GM23338 (cell line): ENCODE measurements around the gene CTBP2. TPM values are rescaled to one million over a fixed set of nuclear protein-coding genes. Genes with fewer than 3 reads are reported as not detected.

Experiments used
- ATAC-seq: fragments of 200-7000 bp; cut with Tn5 transposase; 3 replicates; pipeline ENCODE4 v1.9.1; 2020
- DNase-seq: peaks from one replicate; pipeline ENCODE4 v3.0.0-alpha.2; 2015; ENCODE audit warnings: low spot score
- H2AFZ ChIP-seq: fragments of 200-600 bp; sonication (generic); 2 replicates; pipeline ENCODE4 v1.8.0; 2016; ENCODE audit warnings: antibody characterized with exemption, mild to moderate bottlenecking, moderate library complexity
- H3F3A ChIP-seq: fragments of 200-600 bp; sonication (generic); replicated peaks from 2 replicates; pipeline ENCODE4 v1.8.0; 2017; ENCODE audit warnings: antibody characterized with exemption, mixed run types, low read depth
- H3K27ac ChIP-seq: fragments of 200-600 bp; sonication (generic); 2 replicates; pipeline ENCODE4 v1.6.1; 2016; ENCODE audit warnings: low read depth
- H3K27me3 ChIP-seq: fragments of 200-600 bp; sonication (generic); 2 replicates; pipeline ENCODE4 v1.8.0; 2016; ENCODE audit warnings: mild to moderate bottlenecking, mixed run types, moderate library complexity; ENCODE audit not compliant: insufficient read depth
- H3K36me3 ChIP-seq: fragments of 200-600 bp; sonication (generic); 2 replicates; pipeline ENCODE4 v1.8.0; 2016; ENCODE audit warnings: mild to moderate bottlenecking; ENCODE audit not compliant: insufficient read depth
- H3K4me1 ChIP-seq: fragments of 200-600 bp; sonication (generic); 2 replicates; pipeline ENCODE4 v1.8.0; 2016; ENCODE audit warnings: mild to moderate bottlenecking, moderate library complexity; ENCODE audit not compliant: insufficient read depth
- H3K4me2 ChIP-seq: fragments of 200-600 bp; sonication (generic); 2 replicates; pipeline ENCODE4 v1.7.1; 2017; ENCODE audit warnings: mixed run types
- H3K4me3 ChIP-seq: fragments of 200-600 bp; sonication (generic); 2 replicates; pipeline ENCODE4 v1.6.1; 2016; ENCODE audit warnings: mixed run types
- H3K79me2 ChIP-seq: fragments of 200-600 bp; sonication (generic); replicated peaks from 2 replicates; pipeline ENCODE4 v1.8.0; 2017; ENCODE audit warnings: mild to moderate bottlenecking; ENCODE audit not compliant: insufficient read depth
- H3K9me2 ChIP-seq: fragments of 200-600 bp; sonication (generic); 2 replicates; pipeline ENCODE4 v1.8.0; 2017; ENCODE audit not compliant: insufficient read depth
- H4K20me1 ChIP-seq: fragments of 200-600 bp; sonication (generic); replicated peaks from 2 replicates; pipeline ENCODE4 v1.8.0; 2017; ENCODE audit warnings: mild to moderate bottlenecking; ENCODE audit not compliant: insufficient read depth
- H3K27ac Mint-ChIP-seq: 2 replicates; pipeline ENCODE4 v1.8.0; 2020; ENCODE audit warnings: inconsistent platforms, mild to moderate bottlenecking, moderate library complexity, mixed read lengths
- H3K27me3 Mint-ChIP-seq: 3 replicates; pipeline ENCODE4 v1.8.0; 2022; ENCODE audit warnings: low read depth, mild to moderate bottlenecking, moderate library complexity, mixed read lengths, inconsistent platforms; ENCODE audit not compliant: insufficient read depth, poor library complexity
- H3K36me3 Mint-ChIP-seq: 3 replicates; pipeline ENCODE4 v1.8.0; 2021; ENCODE audit warnings: low read depth, mild to moderate bottlenecking, inconsistent platforms, moderate library complexity, mixed read lengths
- H3K4me1 Mint-ChIP-seq: 3 replicates; pipeline ENCODE4 v1.8.0; 2020; ENCODE audit warnings: mild to moderate bottlenecking, inconsistent platforms, mixed read lengths
- H3K4me3 Mint-ChIP-seq: 3 replicates; pipeline ENCODE4 v1.8.0; 2021; ENCODE audit warnings: moderate library complexity, mild to moderate bottlenecking, inconsistent platforms, mixed read lengths
- H3K9me3 Mint-ChIP-seq: 3 replicates; pipeline ENCODE4 v1.8.0; 2020; ENCODE audit warnings: moderate library complexity, mild to moderate bottlenecking, inconsistent platforms, mixed read lengths
- CREB1 ChIP-seq: fragments of 250-450 bp; sonication (Bioruptor Pico); IDR thresholded peaks from 2 replicates; pipeline ENCODE4 v1.5.0; 2020; ENCODE audit warnings: low read depth, mild to moderate bottlenecking, moderate library complexity
- EZH2 ChIP-seq: fragments of 200-600 bp; sonication (generic); IDR thresholded peaks from one replicate; pipeline ENCODE4 v1.8.0; 2017; ENCODE audit warnings: antibody characterized with exemption, mild to moderate bottlenecking, low read depth; ENCODE audit not compliant: unreplicated experiment
- EZH2phosphoT487 ChIP-seq: fragments of 200-600 bp; sonication (generic); IDR thresholded peaks from one replicate; pipeline ENCODE4 v1.8.1; 2018; ENCODE audit warnings: antibody characterized with exemption; ENCODE audit not compliant: unreplicated experiment
- JUNB ChIP-seq: IDR thresholded peaks from one replicate; pipeline ENCODE4 v1.6.1; 2016; ENCODE audit warnings: antibody characterized with exemption; ENCODE audit not compliant: unreplicated experiment
- NANOG ChIP-seq: IDR thresholded peaks from 2 replicates; pipeline ENCODE4 v1.6.1; 2016; ENCODE audit warnings: antibody characterized with exemption, borderline replicate concordance
- POLR2AphosphoS5 ChIP-seq: IDR thresholded peaks from 2 replicates; pipeline ENCODE4 v1.6.1; 2016; ENCODE audit warnings: antibody characterized with exemption, low read depth
- STAT1 ChIP-seq: IDR thresholded peaks from one replicate; pipeline ENCODE4 v1.6.1; 2016; ENCODE audit warnings: antibody characterized with exemption; ENCODE audit not compliant: unreplicated experiment
- ZNF114 ChIP-seq: fragments of 250-450 bp; sonication (Bioruptor Pico); IDR thresholded peaks from 2 replicates; pipeline ENCODE4 v1.5.0; 2020; ENCODE audit warnings: mild to moderate bottlenecking, moderate library complexity
- polyA plus RNA-seq: library from polyadenylated mRNA; unstranded; fragments of >200 nt; fragmentation: Nextera tagmentation; extraction: Ambion mirVana; gene quantifications from 2 replicates; pipeline ENCODE4 v1.2.1, GENCODE V29; 2016
- total RNA-seq: library from RNA; depleted of rRNA; stranded (reverse); fragments of >200 nt; shearing (Covaris generic); gene quantifications from 2 replicates; pipeline ENCODE4 v1.2.3, GENCODE V29; 2014
- TF ChIP-seq, protein P1 (sequence below): fragments of 250-450 bp; sonication (Bioruptor Pico); IDR thresholded peaks from 2 replicates; pipeline ENCODE4 v1.5.0; 2020; ENCODE audit warnings: mild to moderate bottlenecking, moderate library complexity

CTBP2 gene
- total and polyA plus RNA-seq, 2 experiments from 2014 or later: 133 to 265 TPM

DNA sequence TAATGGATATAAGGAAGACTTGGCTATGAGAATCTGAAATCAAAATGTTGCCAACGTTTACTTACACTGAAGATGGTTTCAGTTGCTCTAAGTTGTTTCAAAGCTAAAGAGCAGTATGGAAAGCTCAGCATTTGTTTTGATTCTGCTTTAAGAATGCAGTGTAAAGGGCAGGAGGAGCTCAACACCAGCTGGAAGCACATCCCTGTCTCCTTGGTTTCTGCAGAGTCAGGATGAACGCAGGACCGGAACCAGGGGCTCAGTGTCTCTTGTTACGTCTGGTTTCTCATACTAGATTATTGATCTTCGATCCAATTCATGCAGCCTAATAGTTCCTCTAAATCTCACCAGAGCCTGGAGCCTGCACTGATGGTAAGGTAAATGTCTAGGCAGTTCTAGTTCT is 194.4 kb downstream of the CTBP2 start (continued):
- TF ChIP-seq, protein P1, sequence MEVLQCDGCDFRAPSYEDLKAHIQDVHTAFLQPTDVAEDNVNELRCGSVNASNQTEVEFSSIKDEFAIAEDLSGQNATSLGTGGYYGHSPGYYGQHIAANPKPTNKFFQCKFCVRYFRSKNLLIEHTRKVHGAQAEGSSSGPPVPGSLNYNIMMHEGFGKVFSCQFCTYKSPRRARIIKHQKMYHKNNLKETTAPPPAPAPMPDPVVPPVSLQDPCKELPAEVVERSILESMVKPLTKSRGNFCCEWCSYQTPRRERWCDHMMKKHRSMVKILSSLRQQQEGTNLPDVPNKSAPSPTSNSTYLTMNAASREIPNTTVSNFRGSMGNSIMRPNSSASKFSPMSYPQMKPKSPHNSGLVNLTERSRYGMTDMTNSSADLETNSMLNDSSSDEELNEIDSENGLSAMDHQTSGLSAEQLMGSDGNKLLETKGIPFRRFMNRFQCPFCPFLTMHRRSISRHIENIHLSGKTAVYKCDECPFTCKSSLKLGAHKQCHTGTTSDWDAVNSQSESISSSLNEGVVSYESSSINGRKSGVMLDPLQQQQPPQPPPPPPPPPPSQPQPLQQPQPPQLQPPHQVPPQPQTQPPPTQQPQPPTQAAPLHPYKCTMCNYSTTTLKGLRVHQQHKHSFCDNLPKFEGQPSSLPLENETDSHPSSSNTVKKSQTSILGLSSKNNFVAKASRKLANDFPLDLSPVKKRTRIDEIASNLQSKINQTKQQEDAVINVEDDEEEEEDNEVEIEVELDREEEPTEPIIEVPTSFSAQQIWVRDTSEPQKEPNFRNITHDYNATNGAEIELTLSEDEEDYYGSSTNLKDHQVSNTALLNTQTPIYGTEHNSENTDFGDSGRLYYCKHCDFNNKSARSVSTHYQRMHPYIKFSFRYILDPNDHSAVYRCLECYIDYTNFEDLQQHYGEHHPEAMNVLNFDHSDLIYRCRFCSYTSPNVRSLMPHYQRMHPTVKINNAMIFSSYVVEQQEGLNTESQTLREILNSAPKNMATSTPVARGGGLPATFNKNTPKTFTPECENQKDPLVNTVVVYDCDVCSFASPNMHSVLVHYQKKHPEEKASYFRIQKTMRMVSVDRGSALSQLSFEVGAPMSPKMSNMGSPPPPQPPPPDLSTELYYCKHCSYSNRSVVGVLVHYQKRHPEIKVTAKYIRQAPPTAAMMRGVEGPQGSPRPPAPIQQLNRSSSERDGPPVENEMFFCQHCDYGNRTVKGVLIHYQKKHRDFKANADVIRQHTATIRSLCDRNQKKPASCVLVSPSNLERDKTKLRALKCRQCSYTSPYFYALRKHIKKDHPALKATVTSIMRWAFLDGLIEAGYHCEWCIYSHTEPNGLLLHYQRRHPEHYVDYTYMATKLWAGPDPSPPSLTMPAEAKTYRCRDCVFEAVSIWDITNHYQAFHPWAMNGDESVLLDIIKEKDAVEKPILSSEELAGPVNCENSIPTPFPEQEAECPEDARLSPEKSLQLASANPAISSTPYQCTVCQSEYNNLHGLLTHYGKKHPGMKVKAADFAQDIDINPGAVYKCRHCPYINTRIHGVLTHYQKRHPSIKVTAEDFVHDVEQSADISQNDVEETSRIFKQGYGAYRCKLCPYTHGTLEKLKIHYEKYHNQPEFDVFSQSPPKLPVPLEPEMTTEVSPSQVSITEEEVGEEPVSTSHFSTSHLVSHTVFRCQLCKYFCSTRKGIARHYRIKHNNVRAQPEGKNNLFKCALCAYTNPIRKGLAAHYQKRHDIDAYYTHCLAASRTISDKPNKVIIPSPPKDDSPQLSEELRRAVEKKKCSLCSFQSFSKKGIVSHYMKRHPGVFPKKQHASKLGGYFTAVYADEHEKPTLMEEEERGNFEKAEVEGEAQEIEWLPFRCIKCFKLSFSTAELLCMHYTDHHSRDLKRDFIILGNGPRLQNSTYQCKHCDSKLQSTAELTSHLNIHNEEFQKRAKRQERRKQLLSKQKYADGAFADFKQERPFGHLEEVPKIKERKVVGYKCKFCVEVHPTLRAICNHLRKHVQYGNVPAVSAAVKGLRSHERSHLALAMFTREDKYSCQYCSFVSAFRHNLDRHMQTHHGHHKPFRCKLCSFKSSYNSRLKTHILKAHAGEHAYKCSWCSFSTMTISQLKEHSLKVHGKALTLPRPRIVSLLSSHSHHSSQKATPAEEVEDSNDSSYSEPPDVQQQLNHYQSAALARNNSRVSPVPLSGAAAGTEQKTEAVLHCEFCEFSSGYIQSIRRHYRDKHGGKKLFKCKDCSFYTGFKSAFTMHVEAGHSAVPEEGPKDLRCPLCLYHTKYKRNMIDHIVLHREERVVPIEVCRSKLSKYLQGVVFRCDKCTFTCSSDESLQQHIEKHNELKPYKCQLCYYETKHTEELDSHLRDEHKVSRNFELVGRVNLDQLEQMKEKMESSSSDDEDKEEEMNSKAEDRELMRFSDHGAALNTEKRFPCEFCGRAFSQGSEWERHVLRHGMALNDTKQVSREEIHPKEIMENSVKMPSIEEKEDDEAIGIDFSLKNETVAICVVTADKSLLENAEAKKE (CRISPR knock-in tag): no peak
- TF ChIP-seq EZH2phosphoT487 (no peak), POLR2AphosphoS5 (no peak), ZNF114 (CRISPR knock-in tag) (no peak), EZH2 (no peak), NANOG (no peak), CREB1 (CRISPR knock-in tag) (no peak), STAT1 (no peak)

GRCh38 chr10:124963866-124964720 is 196.3 kb downstream of the CTBP2 start:
- H3K27me3 Mint-ChIP-seq: peaks cover 2% of the 10 kb centered on the region
- peaks cover 6% of the 10 kb centered on the region for H3K4me1 Mint-ChIP-seq
- H3K27me3 ChIP-seq: no peaks in the 10 kb centered on the region
- peaks cover 92% of the 10 kb centered on the region for H3K79me2 ChIP-seq
- no peak overlapping the region for H3K27ac Mint-ChIP-seq
- DNase-seq: no peak
- no peak overlapping the region for H3K4me3 Mint-ChIP-seq
- no peaks in the 10 kb centered on the region for H3K4me1 ChIP-seq
- no peaks in the 10 kb centered on the region for H3K9me2 ChIP-seq
- no peak for ATAC-seq
- peaks cover 16% of the 10 kb centered on the region for H3K36me3 Mint-ChIP-seq
- no peak overlapping the region for H3K27ac ChIP-seq
- no peak for TF ChIP-seq ZNF114 (CRISPR knock-in tag)
- TF ChIP-seq JUNB: no peak
- no peak for TF ChIP-seq EZH2phosphoT487
- H3K9me3 Mint-ChIP-seq: no peaks in the 10 kb centered on the region
- no peak overlapping the region for H3K4me2 ChIP-seq
- H3F3A ChIP-seq: no peaks in the 10 kb centered on the region
- H4K20me1 ChIP-seq: peaks cover 36% of the 10 kb centered on the region
- no peak overlapping the region for H3K4me3 ChIP-seq
- no peak overlapping the region for H2AFZ ChIP-seq
- no peaks in the 10 kb centered on the region for H3K36me3 ChIP-seq
